Activated CD4-positive, alpha-beta T cell treated with anti-CD3 and anti-CD28 coated beads, Interleukin-10, Interleukin-2, amounts not matched to agents 100 ng/mL and 50 ng/mL, durations not matched to agents 16 hours and 8 hours (primary cell): ENCODE results near the gene NEUROD2.
A peak's percentile ranks its signal among the peaks of the same experiment; 100 is the strongest.
"Not testable (repeated sequence)": the region's sequence is repeated elsewhere in the genome, so short reads cannot be mapped to it uniquely, and the experiment has no call there.

Source experiments
- DNase-seq: peaks from one replicate; pipeline ENCODE4 v3.0.0-alpha.2; 2020

Gene NEUROD2

DNA sequence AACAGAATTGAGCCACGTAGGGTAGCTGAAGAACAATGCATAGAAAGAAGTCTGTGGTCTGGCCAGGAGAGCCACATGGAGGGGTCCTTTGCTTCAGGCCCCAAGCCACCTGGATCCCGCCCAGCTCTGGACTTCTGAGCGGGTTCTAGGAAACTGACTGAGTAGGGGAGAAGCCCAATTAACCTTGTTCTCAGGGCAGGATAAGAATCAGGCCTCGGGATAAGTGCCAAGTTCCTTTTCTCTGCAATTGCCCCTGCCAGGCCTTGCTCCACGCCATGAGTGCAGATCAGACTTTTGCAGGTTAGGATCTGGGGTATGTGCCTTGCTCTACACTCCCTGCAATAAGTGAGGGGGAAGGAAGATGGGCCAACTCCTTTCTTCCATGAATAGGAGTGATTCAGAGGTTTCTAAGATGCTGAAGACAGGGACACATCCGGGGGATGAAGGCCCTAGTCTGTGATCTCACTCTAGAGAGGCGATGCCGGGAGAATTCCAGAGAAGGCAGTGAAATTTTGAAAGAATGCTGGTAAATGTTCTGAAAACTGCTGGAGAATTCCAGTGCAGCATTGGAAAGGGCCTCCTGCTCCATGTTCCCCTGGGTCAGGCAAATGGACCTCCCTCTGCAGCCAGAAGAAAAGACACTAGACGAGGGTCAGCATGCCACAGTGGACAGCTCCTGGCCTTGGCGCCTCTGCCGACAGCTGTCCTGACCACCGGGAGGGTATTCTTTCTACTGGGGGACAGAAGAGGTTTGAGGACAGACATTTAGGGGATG is 5.8 kb downstream of the NEUROD2 start:
- DNase-seq = no peak

DNA sequence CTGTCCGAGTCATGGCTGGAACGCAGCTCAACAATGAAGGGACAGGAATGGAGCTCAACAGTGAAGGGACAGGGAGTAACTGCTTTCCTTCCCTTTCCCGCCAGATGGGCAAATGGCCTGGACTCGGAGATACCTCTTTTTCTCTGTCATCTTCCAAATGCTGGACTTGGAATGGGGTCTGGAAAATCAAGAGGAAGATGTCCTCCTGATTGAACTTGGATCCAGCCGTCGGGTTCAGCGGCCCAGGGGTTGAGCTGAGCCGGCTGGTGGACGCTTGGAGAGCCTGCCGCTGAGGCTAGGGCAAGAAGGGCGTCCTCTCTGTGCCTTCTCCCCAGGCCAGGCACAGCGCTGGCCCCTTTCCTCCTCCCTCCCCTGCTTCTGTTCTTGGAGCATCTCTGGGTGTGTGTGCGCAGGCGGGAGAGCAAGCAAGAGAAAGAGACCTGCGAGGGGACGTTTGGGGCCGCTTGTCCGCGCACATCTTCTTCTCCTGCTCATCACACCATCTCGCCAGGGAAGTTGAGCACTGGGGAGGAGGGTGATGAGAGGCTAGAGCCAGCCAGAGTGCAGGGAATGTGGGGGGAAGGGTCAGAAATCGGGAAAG is 6.6 kb downstream of the NEUROD2 start:
- no peak for DNase-seq

DNA sequence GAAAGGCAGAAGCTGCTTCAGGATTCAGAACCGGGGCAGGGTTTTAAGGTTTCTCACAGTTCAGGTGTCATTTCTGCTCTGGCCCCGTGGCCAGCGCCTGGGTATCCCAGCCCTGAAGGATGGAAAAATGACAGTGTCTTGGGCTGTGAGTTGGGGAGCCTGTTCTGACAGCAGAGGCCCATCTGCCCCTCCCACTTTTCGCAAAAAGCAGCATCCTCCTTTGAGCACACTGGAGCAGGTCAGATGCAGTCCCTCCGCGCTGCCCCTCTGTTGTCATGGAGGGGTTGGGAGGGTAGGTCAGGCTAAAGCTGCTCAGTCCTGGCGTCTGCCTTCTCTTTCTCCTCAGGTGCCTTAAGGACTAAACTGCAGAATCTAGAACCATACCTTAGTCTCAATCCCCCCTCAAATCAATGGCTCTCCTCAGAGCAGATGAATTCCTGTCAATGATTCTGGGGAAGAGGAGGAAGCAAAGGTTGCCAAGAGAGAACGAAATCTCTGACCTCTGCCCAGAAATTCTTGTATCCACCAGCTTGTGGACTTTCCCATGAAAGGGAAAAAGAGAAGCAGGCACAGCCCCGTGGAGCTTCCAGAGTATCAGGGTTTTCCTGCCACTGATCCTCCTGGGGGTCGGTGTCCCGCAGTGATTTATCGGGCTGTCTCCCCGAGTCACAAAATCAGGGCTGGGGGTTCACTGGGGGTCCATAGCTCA is 7.3 kb downstream of the NEUROD2 start:
- no peak for DNase-seq

DNA sequence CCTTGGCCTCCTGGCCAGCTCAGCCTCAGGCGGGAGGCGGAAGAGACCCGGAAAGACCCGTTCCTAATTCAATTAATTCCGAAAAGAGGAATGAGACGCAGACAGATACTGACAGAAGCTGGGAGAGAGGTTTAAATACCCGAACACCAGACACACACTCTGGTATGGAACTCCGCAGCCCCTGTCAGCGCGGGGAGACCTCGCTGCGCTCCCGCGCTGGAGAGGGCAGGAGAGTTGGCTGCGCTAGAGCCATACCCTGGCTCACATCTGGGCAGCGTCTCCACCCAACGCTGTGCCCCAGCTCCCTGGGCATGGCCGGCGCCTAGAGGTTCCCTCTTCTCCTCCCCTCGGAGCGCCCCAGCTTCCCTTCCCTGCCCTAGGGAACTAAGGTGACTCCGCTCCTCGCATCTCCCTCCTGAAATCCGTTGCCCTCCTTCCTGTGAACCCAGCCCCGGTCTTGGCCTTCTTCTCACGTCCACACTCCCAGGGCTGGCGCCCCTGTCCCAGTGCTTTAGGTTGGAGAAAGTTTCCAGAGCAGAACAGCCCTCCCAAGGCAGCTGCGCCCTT is 8.0 kb downstream of the NEUROD2 start:
- DNase-seq = no peak

DNA sequence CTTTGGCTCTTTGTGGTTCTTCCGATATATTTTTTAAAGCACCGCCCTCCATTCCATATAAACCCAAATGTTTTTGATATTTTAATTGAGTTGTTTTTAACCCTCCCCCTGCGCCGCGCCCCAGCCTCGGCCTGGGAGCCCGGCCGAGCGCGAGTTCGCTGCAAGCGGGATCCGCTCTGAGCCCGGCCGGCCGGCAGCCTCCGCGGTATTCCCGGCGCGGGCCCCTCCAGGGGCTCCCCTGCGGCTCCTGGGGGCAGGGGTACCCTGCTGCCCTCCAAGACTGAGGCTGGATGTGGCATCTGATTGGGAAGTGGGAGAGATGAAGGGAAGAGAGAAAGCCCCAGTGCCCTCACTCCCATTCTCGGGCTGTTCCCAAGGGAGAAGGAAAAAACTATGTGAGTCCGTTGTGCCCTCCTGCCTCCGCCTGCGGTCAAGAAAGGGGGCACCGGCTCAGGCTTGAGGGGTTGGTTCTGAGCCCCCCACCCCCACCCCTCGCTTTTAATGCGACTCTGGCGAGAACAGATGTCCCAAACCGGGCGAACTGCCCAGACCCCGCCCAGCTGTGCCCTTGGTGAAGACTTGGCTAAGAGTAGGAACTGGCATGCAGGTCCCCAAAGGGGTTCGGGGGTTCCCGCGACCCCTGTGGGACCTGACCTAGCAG is 8.6 kb downstream of the NEUROD2 start:
- DNase-seq = no peak

DNA sequence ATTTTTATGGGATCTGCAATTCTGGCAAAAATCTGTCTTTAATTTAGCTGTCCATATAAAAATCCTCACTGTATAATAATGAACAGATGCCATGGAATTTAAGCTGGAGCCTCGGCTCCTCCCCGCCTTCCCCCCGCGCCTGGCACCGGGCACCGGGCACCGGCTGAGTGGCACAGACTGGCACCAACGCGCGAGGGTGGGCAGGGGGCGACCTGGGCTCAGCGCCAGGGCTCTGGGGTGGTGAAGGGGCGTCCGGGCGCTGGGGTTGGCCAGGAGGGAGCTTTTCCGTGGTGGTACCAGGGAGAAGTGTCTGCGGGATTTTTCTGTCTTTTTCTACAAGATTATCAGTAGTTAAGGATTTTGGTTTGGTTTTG is 9.1 kb downstream of the NEUROD2 start:
- no peak for DNase-seq

DNA sequence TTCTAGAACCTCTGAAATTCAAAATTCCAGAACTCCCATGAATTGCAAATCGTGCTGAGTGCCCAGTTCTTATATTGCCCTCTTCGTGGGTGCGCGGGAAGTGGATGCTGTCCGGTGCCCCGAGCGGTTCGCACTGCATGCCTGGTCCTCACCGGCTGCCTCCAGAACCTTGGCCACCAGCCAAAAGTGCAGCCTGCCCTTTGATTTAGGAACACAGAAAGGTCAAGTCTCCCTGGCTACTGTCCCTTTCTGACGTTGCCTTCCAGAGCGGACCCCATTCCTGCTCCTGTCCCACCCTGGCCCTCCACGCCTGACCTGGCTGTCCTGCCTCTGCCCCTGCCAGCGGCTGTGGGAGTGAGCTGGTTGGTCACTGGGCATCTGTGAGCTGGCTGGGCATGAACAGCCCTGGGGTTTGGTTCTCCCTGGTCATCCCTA is 9.7 kb downstream of the NEUROD2 start:
- DNase-seq = no peak

DNA sequence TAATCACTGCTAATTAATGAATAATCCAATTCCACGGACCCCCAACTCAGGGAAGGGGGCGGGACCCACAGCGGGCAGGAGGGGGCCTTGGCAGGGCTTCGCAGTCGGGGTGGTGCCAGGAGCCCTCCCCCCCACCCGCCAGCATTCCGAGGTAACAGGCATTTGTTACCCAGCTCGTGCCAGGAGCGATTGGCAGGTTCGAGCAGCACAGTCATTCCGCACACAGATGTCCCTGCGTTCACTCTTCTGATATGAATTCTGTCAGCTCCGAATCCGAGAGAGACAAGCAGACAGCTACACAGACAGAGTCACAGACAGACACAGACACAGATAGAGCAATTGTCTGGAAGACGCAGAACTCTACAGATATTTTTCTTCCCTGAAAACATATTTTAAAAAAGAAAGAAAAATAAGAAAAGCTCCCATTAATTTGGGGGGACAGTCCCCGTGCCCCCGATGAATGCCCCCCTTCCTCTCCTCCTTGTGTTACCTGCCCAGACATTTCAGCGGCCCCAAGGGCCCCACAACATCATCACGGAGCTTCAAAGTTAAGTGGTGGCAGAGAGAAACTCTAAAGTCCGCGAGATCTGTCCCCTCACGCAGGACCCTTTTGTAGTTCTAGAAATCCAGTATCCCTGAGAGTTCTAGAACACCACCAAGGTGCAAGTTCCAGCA is 10.2 kb downstream of the NEUROD2 start:
- peak; percentile 32 for DNase-seq

DNA sequence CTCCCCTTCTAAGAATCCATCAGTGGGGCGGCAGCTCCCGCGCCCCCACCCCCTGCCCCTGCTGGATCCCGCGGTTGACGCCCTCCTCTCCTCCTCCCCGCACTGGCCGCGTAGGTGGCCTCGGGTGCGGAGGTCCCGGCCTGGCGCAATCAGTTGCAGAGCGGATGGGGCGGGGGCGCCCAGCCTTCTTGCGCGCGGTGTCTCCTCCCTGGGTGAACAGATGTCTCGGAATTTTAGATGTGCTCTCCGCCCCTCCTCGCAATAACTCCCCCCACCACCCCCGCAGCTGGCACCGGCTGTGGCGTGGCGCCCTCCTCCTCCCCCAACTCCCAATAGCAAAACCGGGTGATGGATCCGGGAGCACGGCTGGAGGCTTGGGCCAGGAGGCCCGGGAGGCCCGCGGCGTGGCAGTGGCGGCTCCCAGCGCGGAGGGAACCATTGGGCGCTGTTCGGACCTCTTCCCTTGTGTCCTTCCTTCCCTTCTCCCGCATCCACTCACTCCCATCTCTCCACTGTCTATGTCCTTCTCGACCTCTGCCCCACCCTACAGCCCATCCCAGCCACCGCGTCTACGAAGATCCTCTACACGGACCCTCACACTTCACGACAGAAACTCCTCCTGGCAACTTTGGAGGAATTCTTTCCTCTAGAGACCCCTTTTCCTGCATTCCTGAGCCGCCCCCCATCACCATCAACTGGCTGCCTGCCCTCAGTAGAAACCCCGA is 11.0 kb downstream of the NEUROD2 start:
- no peak for DNase-seq

DNA sequence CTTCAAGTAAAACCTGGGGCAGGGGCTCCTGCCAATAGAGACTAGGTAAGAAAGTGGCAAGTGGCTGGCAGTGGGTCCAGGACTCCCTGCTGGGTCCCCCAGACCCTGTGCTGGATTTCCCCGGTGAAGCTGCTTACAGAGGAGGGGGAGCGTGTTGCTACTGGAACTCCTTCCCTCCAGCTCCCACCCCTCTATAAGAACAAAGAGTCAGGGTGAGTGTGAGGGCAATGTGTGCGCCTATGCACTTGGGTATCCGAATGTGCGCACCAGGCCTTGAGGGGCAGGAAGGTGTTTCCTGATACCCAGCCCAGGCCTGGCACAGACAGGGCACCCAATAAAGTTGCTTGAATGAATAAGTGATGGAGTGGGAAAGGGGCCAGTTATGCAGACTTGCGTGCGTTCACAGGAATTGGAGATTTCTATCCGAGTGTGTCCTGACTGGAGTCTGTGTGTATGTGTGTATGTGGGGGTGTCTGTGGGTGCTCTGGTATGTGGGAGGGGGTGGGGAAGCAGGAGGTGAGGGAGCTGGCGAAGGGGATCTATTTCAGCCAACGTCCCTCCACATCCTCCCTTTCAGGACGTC is 11.7 kb downstream of the NEUROD2 start:
- DNase-seq = no peak

DNA sequence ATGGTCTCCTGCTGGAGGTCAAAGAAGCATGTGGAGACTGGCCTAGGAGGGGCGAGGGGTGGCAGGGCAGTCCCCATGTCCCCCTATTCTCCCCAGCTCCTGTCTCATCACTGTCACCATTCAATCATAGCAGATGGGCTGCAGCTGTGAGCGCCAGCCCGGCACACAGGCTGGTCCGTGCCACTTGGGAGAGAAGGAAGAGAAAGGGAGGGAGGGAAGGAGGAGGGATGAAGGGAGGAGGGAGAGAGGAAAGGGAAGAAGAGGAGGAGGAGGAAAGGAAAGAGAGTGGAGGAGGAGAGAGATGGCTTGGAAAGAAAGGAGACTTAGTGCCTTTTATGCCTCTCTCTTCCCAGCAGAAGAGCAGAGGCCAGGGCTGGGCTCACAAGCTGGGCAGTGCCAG is 12.4 kb downstream of the NEUROD2 start:
- no peak for DNase-seq

DNA sequence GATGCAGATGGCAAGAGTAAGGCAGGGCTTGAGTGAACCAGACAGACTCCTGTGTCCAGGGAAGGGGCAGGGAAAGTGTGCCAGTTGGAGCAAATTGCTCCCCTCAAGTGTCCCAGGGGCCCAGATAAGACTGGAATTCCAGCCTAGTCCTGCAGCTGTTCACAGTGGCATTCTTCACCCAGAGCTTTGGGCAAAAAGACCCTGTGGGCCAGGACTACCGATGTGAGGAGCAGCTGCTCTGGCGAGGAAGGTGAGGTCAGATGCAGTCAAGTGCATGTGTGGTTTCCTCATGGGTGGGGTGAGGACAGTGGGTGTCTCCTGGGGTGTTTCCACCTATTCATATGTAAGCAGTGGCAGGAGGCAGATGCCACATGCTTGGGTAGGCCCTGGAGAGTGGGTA is 14.3 kb downstream of the NEUROD2 start:
- DNase-seq = no peak

DNA sequence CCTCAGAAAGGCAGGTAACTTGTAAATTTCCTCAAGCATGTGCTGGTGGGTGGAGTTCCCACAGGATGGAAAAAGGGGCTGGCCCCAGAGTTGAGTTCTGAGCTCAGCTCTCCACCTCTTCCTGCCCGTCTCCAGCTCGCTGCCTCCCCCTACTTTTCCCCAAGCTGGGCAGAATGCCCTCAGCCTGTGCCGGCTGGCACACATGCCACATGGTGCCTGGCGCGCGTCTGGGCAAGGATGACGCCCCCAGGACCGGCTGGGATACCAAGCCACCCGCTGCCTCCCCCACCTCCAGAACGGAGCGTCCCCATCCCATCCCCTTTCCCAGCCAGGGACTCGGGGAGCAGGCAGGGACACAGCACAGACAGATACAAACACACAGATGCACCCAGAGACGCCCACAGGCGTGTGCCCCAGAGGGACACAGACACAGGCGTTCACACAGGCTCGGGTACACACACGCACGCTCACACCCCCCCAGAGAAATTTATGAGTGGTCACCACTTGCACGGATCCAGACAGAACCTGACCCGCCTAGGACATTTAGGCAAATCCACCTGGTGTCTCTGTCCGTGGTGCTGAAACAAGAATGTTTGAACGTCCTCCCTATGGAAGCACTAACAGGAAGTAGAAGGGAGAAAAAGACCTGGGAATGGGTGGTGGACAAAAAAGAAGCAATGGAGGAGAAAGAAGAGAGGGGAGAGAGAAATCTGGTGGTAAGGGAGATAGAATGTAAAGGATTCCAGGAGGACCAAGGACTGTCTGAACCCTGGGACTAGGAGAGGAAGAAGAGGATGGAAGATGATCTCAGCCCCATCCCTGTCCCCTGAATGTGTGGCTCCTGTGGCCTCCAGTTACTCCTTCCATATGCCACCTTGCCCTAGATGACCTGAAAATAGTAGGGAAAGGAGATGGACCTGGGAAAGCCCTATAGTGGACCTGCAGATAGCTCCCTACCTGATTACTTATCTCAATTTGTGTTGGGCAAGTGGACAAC is 15.5 kb downstream of the NEUROD2 start:
- peak; percentile 15 for DNase-seq

DNA sequence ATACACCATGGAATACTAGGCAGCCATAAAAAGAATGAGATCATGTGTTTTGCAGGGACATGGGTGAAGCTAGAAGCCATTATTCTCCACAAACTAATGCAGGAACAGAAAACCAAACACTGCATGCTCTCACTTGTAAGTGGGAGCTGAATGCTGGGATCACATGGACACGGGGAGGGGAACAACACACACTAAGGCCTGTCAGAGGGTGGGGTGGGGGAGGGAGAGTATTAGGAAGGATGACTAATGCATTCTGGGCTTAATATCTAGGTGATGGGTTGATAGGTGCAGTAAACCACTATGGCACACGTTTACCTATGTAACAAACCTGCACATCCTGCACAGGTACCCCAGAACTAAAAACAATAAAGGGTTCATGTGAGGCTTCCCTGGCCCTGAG is 17.5 kb downstream of the NEUROD2 start:
- not testable (repeated sequence) for DNase-seq

DNA sequence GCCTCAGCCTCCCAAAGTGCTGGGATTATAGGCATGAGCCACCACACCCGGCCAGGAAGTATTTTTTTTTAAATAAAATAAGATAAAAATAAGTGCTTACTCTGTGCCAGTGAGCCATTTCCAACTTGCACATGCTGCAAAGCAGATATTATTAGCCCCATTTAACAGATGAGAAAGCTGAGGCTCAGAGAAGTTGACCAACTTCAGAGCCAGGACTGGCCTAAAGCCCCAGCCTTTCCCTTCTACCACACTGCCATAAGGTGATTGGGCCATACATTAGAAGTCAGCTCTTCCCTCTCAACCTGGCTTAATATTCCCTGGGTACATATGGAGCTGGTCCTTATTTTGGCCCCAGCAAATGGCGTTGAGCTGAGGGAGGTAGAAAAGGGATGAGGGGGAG is 25.1 kb downstream of the NEUROD2 start:
- no peak for DNase-seq

DNA sequence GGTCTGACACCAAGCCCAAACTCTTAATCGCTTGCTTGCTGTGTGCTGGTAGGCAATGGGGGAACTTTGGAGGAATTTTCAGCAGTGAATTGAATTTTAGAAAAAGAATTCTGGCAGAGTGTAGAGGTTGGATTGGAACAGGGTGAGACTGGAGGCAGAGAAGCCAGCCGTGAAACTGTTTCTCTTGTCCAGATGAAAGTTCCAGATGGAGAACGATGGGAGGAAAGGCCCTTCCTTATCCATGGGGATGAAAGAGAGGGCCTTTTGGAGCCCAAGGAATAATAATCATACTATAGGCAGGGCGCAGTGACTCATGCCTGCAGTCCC is 26.0 kb downstream of the NEUROD2 start:
- no peak for DNase-seq

DNA sequence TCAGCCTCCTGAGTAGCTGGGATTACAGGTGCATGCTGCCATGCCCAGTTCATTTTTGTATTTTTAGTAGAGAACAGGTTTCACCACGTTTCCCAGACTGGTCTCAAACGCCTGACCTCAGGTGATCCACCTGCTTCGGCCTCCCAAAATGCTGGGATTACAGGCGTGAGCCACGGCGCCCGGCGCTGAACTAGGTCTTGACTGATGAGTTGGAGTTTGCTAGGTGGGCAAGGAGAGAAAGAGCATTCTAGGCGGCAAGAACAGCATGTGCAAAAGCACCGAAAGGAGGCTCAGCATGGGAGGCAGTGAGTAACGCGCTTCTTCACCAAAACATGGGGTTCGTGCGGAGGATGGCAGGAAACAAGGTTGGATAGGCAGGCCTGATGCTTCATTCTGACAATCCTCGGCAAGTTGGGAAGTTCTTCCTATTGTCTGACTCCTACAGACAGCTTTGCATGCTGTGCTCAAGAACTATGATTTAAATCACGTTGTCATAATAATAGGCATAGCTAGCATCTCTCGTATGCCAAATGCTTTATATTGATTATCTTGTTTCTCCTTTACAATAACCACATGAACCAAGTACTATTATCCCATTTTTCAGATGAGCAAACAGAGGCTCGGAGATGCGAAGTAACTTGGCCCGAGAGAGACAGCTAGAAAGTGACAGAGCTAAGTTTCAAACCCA is 26.5 kb downstream of the NEUROD2 start:
- no peak for DNase-seq

DNA sequence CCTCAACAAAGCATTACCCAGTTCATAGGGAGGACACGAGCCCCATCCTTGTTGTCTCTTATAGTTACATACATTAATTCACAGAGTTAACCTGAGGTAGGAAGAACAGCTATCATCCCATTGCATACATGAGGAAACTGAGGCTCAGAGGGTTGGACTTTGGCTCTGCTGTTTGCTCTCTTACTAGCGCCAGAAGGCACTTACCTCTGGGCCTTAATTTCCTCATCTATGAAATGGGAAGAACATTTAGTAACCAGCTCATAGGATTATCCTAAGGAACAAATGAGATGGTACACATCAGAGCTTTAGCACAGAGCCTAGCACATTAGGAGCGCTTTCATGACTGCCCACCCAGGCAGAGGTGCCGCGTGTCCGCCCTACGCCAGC is 27.6 kb downstream of the NEUROD2 start:
- DNase-seq = no peak

DNA sequence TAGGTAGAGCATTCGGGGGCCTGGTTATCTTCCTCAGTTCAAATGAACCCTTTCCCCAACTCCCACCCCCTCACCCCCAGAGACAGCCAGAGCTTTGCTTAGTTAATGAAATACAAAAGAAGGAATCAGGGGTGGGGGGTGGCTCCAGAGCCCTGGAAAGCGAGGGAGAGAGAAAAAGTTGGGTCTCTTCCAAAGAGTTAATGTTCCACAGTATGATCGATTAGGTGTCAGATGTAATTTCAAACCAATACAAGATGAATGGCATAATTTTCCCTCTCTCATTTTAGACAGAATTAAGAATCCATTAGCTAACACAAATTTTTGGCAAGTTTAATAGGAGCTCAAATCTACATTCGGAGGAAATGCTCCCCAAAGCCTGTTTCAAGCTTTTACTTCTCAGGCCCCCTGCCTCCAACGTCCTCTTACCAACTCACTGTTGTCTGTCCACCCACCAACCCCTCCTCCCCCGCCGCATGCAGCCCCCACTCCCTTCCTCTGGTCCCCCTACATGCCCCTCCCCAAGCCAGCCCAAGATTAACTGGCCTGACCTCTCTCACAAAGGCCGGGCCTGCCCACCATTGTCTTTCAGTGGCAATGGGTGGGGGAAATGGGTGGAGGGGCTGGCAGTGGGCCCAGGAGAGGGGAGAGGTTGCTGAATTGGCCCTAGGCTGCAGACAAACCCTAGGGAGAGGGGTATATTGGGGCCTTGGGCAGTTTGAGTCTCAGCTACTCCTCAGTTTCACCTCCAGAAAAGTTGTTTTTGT is 28.2 kb downstream of the NEUROD2 start:
- no peak for DNase-seq
